Measurements from ENCODE around the gene ANKS1B. TPM values are rescaled to one million over a fixed set of nuclear protein-coding genes. Genes with fewer than 3 reads are reported as not detected.

The ANKS1B gene
- total and polyA plus RNA-seq, 10 of the 15 experiments (the other 5 are each of a cell fraction or from before 2014, with no cell fraction given), result 0.16 to 1.3 (median 0.82) TPM; not detected in 7

- ATAC-seq, result no peak
- intact Hi-C loops (cut with micrococcal nuclease; ENCODE audit: unreplicated experiment), result no loop called here
These were observed 833.0 kb downstream of the ANKS1B start for GRCh38 chr12:99151744-99152143.

More at GRCh38 chr12:99151744-99152143, 833.0 kb downstream of the ANKS1B start:
- FAIRE-seq (no peak), DNase-seq (ENCODE audit: low read depth, low spot score) (no peak)
- Histone ChIP-seq H3K27me3 (replicated peaks in 1 of 2; ENCODE audit: control insufficient read depth in 2 of 2, insufficient read depth in 2 of 2, low read length in 1 of 2) (no peaks in the 10 kb centered on the region), H3K9me3 (replicated peaks; ENCODE audit: control insufficient read depth, insufficient read depth, low read length) (no peaks in the 10 kb centered on the region), H3K36me3 (ENCODE audit: control insufficient read depth in 2 of 2, insufficient read depth in 2 of 2, low read length in 1 of 2) (no peaks in the 10 kb centered on the region), H4K20me1 (ENCODE audit: control insufficient read depth, insufficient read depth) (no peaks in the 10 kb centered on the region), H2AFZ (ENCODE audit: control insufficient read depth, low read depth, low read length) (no peak overlapping the region), H3K27ac (ENCODE audit: control insufficient read depth, insufficient read depth) (no peak overlapping the region), H3K4me1 (ENCODE audit: control insufficient read depth, insufficient read depth, low read length) (no peaks in the 10 kb centered on the region), H3K4me2 (ENCODE audit: control insufficient read depth, insufficient read depth) (no peak overlapping the region), H3K4me3 (no peak overlapping the region), H3K79me2 (ENCODE audit: control insufficient read depth, insufficient read depth, low read length) (no peaks in the 10 kb centered on the region), H3K9ac (ENCODE audit: control insufficient read depth, insufficient read depth, low read length) (no peak overlapping the region)
- RAD21 ChIA-PET (ENCODE audit: unreplicated experiment), result no interaction called here
- TF ChIP-seq STAT3 (IDR thresholded peaks at IDR 0.05; ENCODE audit: low read depth, low read length) (no peak), ZBED1 (IDR thresholded peaks at IDR 0.05; ENCODE audit: borderline replicate concordance) (no peak), BCL11A (IDR thresholded peaks at IDR 0.05; ENCODE audit: low read depth, low read length) (no peak), RELB (IDR thresholded peaks at IDR 0.05; ENCODE audit: low read depth) (no peak), SMAD1 (IDR thresholded peaks at IDR 0.05; ENCODE audit: low read depth, partially characterized antibody) (no peak), KDM1A (IDR thresholded peaks at IDR 0.05; ENCODE audit: borderline replicate concordance) (no peak), EGR1 (IDR thresholded peaks at IDR 0.05; ENCODE audit: borderline replicate concordance in 1 of 2, low read depth in 2 of 2, low read length in 2 of 2) (no peak), PKNOX1 (IDR thresholded peaks at IDR 0.05) (no peak), IKZF1 (conservative IDR thresholded peaks at IDR 0.05) (no peak), ATF7 (IDR thresholded peaks at IDR 0.05; ENCODE audit: low read depth) (no peak), NFXL1 (IDR thresholded peaks at IDR 0.05; ENCODE audit: borderline replicate concordance) (no peak), BHLHE40 (IDR thresholded peaks at IDR 0.05; ENCODE audit: borderline replicate concordance in 1 of 2, low read depth in 2 of 2, low read length in 1 of 2) (no peak), TCF7 (IDR thresholded peaks at IDR 0.05; ENCODE audit: borderline replicate concordance) (no peak), MAX (IDR thresholded peaks at IDR 0.05; ENCODE audit: low read depth, low read length) (no peak), RAD21 (IDR thresholded peaks at IDR 0.05; ENCODE audit: insufficient read depth, low read depth, low read length) (no peak), USF1 (IDR thresholded peaks at IDR 0.05; ENCODE audit: borderline replicate concordance, extremely low read length, insufficient read depth, low read depth, low read length) (no peak), ASH2L (IDR thresholded peaks at IDR 0.05; ENCODE audit: borderline replicate concordance, low read depth) (no peak), GABPA (IDR thresholded peaks at IDR 0.05; ENCODE audit: low read depth) (no peak), PBX3 (IDR thresholded peaks at IDR 0.05; ENCODE audit: insufficient replicate concordance, low read depth, low read length) (no peak)
- SMC1A ChIA-PET (ENCODE audit: uncharacterized antibody, unreplicated experiment), result no interaction called here
- CTCF ChIA-PET, result no interaction called here
- no TSS peak for BruUV-seq (replicated peaks)
- in situ Hi-C loops (cut with MboI), result no loop called here
- POLR2A ChIA-PET, result no interaction called here
